CD4-positive, CD25-positive, alpha-beta regulatory T cell (primary cell): ENCODE results near the gene PUM1. TPM values are rescaled to one million over a fixed set of nuclear protein-coding genes. Genes with fewer than 3 reads are reported as not detected.

ENCODE experiments used
- ATAC-seq, 2 donors: fragments of 150-1000 bp; cut with Tn5 transposase; one replicate each; pipeline ENCODE4 v1.10.0; 2021; ENCODE audit warnings: low read depth in 2 of 2, moderate number of reproducible peaks in 2 of 2, moderate library complexity in 1 of 2
- DNase-seq, 3 donors: peaks; one replicate each; pipeline versions ENCODE4 v3.0.0 to v3.0.0-alpha.2; 2012 to 2022; ENCODE audit warnings: mixed read lengths in 1 of 3
- H3K27ac ChIP-seq: one replicate; pipeline ENCODE4 v1.7.0; 2013; ENCODE audit warnings: mild to moderate bottlenecking, low read length; ENCODE audit not compliant: insufficient read depth, poor library complexity, severe bottlenecking
- H3K27me3 ChIP-seq: one replicate; pipeline ENCODE4 v1.7.0; 2013; ENCODE audit warnings: low read length; ENCODE audit not compliant: control insufficient read depth, insufficient read depth
- H3K36me3 ChIP-seq: one replicate; pipeline ENCODE4 v1.7.0; 2013; ENCODE audit warnings: mild to moderate bottlenecking, low read length, moderate library complexity; ENCODE audit not compliant: control insufficient read depth, insufficient read depth
- H3K4me1 ChIP-seq: 2 replicates; pipeline ENCODE4 v1.7.0; 2013; ENCODE audit warnings: mild to moderate bottlenecking, low read length; ENCODE audit not compliant: insufficient read depth, control insufficient read depth, poor library complexity, severe bottlenecking
- H3K4me3 ChIP-seq: one replicate; pipeline ENCODE4 v1.7.0; 2013; ENCODE audit warnings: low read depth, mild to moderate bottlenecking, low read length, moderate library complexity
- H3K9me3 ChIP-seq, 2 experiments: 1 replicate in 1 of 2; 2 replicates in 1 of 2; pipeline ENCODE4 v1.7.0; 2013; ENCODE audit warnings: low read length in 2 of 2, mild to moderate bottlenecking in 1 of 2, moderate library complexity in 1 of 2; ENCODE audit not compliant: control insufficient read depth in 2 of 2
- H3K27ac Mint-ChIP-seq, 3 donors: one replicate each; pipeline ENCODE4 v1.8.0; 2020 to 2022; ENCODE audit warnings: mild to moderate bottlenecking in 3 of 3, mixed read lengths in 3 of 3, moderate library complexity in 2 of 3
- H3K27me3 Mint-ChIP-seq: one replicate; pipeline ENCODE4 v1.8.0; 2022; ENCODE audit warnings: mild to moderate bottlenecking, mixed read lengths
- H3K36me3 Mint-ChIP-seq: one replicate; pipeline ENCODE4 v1.8.0; 2020; ENCODE audit warnings: mixed read lengths
- H3K4me1 Mint-ChIP-seq, 4 donors: one replicate each; pipeline ENCODE4 v1.8.0; 2020 to 2022; ENCODE audit warnings: mixed read lengths in 4 of 4, mild to moderate bottlenecking in 1 of 4
- H3K4me3 Mint-ChIP-seq, 4 donors: one replicate each; pipeline ENCODE4 v1.8.0; 2020 to 2022; ENCODE audit warnings: mild to moderate bottlenecking in 4 of 4, mixed read lengths in 4 of 4, moderate library complexity in 3 of 4
- H3K9me3 Mint-ChIP-seq, 7 donors: one replicate each; pipeline ENCODE4 v1.8.0; 2020 to 2022; ENCODE audit warnings: mixed read lengths in 7 of 7, mild to moderate bottlenecking in 3 of 7, moderate library complexity in 2 of 7
- polyA plus RNA-seq, 4 donors: library from polyadenylated mRNA; unstranded; fragments of 300-500 nt; fragmentation: Illumina TruSeq; gene quantifications; one replicate each; pipeline ENCODE4 v1.2.3, GENCODE V29; 2021
- total RNA-seq: library from RNA; stranded (reverse); gene quantifications from one replicate; pipeline ENCODE4 v1.2.3, GENCODE V29; 2022

PUM1 gene
- total and polyA plus RNA-seq, 5 donors from 2014 or later = 108 to 283 (median 136) TPM

DNA sequence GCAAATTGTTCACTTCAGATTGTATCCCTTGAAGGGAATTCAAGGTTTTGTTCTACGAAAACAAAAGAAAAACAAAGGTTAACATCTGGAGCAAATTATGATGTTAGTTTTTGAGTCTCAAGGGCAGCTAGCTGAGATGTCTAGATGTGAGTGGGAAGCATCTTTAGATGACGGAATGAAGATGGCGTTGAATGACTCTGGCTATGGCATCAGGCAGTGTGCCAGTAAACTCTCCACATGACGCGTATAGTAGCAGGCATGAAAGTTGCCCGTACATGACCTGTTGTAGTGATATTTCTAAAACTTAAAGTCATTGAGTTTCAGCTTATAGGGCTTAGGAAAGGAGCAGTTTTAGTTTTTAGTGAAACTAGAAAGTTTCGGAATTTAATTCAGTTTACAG, 144.7 kb downstream of the PUM1 start:
- Histone ChIP-seq H3K27me3 (no peaks in the 10 kb centered on the region), H3K27ac (no peak overlapping the region), H3K4me1 (no peaks in the 10 kb centered on the region), H3K4me3 (no peak overlapping the region), H3K36me3 (no peaks in the 10 kb centered on the region), H3K9me3 (no peaks in the 10 kb centered on the region)
- ATAC-seq (no peak), DNase-seq (no peak)
- Mint-ChIP-seq H3K36me3 (no peaks in the 10 kb centered on the region), H3K9me3 (peaks cover 0 to 1% (median 0%) of the 10 kb centered on the region in 7 donors), H3K27me3 (peaks cover 18% of the 10 kb centered on the region), H3K4me1 (no peaks in the 10 kb centered on the region), H3K27ac (no peak overlapping the region), H3K4me3 (no peak overlapping the region)

DNA sequence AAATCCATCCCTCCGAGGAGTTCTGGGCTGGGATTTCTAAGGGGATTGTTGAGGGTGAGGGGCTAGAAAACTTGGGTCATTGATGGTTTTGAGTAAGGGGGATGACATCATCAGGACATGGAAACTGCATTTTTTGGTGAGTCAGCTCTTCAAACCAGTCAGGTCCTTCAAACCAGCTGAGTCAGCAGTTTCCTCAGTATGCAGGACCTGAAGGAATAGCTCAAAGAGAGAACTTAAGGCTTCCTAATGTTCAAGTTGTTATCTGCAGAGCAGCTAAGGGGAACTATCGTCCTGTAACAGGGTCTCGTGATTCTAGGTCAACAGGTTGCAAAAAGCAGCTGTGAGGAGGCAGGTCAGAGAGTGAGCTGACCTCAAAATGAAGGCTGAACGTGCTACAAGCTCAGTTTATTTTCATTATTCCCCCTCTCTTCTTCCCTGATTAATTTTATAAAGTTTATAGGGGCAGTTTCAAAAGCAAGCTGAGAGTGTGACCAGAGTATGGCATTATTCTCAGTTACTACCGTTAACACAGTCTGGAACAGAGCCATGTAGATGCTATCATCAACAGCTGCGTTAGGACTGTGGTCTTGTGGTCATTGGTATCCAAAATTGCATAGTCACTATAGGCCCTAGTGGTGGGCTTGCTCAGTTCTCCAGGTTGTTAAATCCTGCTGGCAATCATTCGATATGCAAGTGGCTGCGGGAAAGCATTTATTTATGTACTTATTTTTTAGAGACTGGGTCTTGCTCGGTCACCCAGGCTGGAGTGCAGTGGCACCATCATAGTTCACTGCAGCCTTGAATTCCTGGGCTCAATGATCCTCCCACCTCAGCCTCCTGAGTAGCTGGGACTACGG, 146.3 kb downstream of the PUM1 start:
- H3K4me3 Mint-ChIP-seq = no peak overlapping the region

DNA sequence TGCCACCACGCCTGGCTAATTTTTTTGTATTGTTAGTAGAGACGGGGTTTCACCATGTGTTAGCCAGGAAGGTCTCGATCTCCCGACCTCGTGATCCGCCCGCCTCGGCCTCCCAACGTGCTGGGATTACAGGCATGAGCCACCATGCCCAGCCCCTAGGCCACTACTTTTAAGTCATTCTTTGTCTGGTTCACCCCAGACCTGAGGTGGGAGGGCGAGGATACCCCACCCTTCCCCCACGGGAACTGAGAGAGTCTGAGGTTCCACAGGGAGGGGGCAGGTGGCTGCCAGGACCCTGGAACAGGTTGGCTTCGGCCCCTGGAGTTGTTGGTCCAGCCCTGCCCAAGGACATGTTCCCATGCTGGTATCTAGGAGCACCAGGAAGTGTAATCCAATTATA, 149.2 kb downstream of the PUM1 start:
- Histone ChIP-seq H3K27ac (no peak overlapping the region), H3K9me3 (no peaks in the 10 kb centered on the region), H3K36me3 (no peaks in the 10 kb centered on the region), H3K4me3 (no peak overlapping the region), H3K27me3 (no peaks in the 10 kb centered on the region), H3K4me1 (no peaks in the 10 kb centered on the region)
- ATAC-seq (no peak), DNase-seq (no peak)
- Mint-ChIP-seq H3K36me3 (no peaks in the 10 kb centered on the region), H3K27ac (peak overlapping the region in 1 of 3 donors; percentile 32), H3K27me3 (peaks cover 15% of the 10 kb centered on the region), H3K4me3 (no peak overlapping the region), H3K4me1 (no peaks in the 10 kb centered on the region), H3K9me3 (peaks cover 0 to 1% (median 0%) of the 10 kb centered on the region in 7 donors)

More for the DNA sequence above, 146.3 kb downstream of the PUM1 start:
- Mint-ChIP-seq H3K27me3 (peaks cover 10% of the 10 kb centered on the region), H3K4me1 (no peaks in the 10 kb centered on the region), H3K9me3 (peaks cover 0 to 1% (median 0%) of the 10 kb centered on the region in 7 donors), H3K36me3 (no peaks in the 10 kb centered on the region), H3K27ac (no peak overlapping the region)
- no peaks in the 10 kb centered on the region for H3K36me3 ChIP-seq
- no peaks in the 10 kb centered on the region for H3K9me3 ChIP-seq
- no peaks in the 10 kb centered on the region for H3K27me3 ChIP-seq
- H3K4me3 ChIP-seq = no peak overlapping the region
- DNase-seq (no peak), ATAC-seq (no peak)
- no peaks in the 10 kb centered on the region for H3K4me1 ChIP-seq
- H3K27ac ChIP-seq = no peak overlapping the region

DNA sequence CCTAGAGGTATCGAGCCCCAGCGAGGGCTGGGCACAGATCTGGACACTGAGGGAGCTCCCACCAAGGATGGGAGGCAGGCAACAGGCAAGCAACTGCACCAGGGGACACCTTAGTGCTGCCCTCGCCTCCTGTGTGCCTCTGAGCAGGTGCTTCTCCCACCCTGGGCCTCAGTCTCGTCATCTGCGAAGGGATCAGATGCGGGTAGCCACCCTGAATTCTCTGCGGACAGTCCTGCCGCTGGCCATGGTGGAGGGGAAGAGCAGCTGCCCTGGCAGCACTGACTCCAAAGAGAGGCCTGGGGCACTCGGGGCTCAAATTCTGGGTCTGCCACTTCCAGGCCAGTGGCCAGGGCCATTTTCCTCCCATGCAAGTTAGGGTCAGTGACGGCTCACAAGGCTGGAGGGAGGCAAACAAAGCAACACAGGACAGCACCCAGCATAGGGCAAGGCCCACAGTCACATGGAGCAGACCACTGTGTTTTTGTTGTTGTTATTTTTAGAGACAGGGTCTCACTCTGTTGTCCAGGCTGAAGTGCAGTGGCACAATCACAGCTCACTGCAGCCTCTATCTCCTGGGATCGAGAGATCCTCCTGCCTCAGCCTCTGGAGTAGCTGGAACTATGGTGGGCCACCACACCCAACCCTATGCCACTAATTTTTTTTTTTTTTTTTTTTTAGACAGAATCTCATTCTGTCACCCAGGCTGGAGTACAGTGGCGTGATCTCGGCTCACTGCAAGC, 149.9 kb downstream of the PUM1 start:
- no peak overlapping the region for H3K27ac Mint-ChIP-seq

DNA sequence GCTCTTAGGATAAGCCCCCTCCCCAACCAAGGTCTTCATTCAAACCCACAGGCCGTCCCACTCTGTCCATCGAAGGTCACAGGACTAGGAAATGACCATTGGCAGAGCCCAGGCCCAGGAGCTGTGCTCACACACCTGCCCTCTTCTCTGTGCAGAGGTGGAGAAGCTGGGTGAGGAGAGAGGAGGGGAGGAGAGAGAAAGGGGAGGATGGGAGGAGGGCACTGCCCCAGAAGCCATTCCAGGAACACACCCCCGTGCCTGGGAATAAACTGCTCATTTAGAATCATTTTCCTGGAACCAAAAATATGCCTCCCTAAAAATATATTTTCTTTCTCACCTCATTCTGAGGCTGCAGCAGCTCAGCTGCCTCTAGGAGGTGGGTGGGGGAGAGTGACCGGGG, 150.6 kb downstream of the PUM1 start:
- H3K4me1 Mint-ChIP-seq = peaks cover 0 to 3% (median 1%) of the 10 kb centered on the region in 4 donors
- no peak overlapping the region for H3K27ac Mint-ChIP-seq
- Histone ChIP-seq H3K36me3 (no peaks in the 10 kb centered on the region), H3K27ac (no peak overlapping the region), H3K9me3 (no peaks in the 10 kb centered on the region), H3K27me3 (peaks cover 3% of the 10 kb centered on the region), H3K4me3 (no peak overlapping the region), H3K4me1 (no peaks in the 10 kb centered on the region)
- peak in 1 of 2 donors; percentile 22 for ATAC-seq
- H3K4me3 Mint-ChIP-seq = no peak overlapping the region
- H3K9me3 Mint-ChIP-seq = peaks cover 0 to 1% (median 0%) of the 10 kb centered on the region in 7 donors
- H3K27me3 Mint-ChIP-seq = peaks cover 15% of the 10 kb centered on the region
- no peak for DNase-seq
- H3K36me3 Mint-ChIP-seq = no peaks in the 10 kb centered on the region

More for the DNA sequence above, 149.9 kb downstream of the PUM1 start:
- Histone ChIP-seq H3K27me3 (peaks cover under 1% of the 10 kb centered on the region), H3K27ac (no peak overlapping the region), H3K4me3 (no peak overlapping the region), H3K36me3 (no peaks in the 10 kb centered on the region), H3K4me1 (no peaks in the 10 kb centered on the region), H3K9me3 (no peaks in the 10 kb centered on the region)
- DNase-seq = no peak
- Mint-ChIP-seq H3K4me3 (no peak overlapping the region), H3K27me3 (peaks cover 15% of the 10 kb centered on the region), H3K36me3 (no peaks in the 10 kb centered on the region), H3K4me1 (peaks cover 0 to 3% (median 0%) of the 10 kb centered on the region in 4 donors), H3K9me3 (peaks cover 0 to 1% (median 0%) of the 10 kb centered on the region in 7 donors)
- ATAC-seq = no peak

DNA sequence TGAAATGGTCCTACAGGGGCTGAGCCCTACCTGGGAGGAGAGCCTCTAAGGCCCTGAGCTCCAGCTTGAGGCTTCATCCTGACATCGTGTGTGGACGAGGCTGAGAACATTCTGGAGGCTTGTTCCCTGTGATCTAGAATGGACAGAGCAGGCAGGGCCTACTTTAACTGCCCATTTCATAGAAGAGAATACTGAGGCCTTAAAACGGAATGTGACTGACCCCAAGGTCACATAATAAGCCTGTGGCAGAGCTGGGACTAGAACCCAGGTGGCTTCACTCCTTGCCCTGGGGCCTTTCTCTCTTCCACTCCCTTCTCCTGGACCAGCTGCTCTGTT, 151.0 kb downstream of the PUM1 start:
- Mint-ChIP-seq H3K27me3 (peaks cover 16% of the 10 kb centered on the region), H3K9me3 (peaks cover 0 to 1% (median 0%) of the 10 kb centered on the region in 7 donors), H3K4me1 (peaks cover 0 to 6% (median 2%) of the 10 kb centered on the region in 4 donors), H3K27ac (no peak overlapping the region), H3K4me3 (no peak overlapping the region), H3K36me3 (no peaks in the 10 kb centered on the region)
- Histone ChIP-seq H3K4me3 (no peak overlapping the region), H3K9me3 (no peaks in the 10 kb centered on the region), H3K36me3 (no peaks in the 10 kb centered on the region), H3K27me3 (peaks cover 3% of the 10 kb centered on the region), H3K27ac (no peak overlapping the region), H3K4me1 (no peaks in the 10 kb centered on the region)
- no peak for DNase-seq
- ATAC-seq = no peak

DNA sequence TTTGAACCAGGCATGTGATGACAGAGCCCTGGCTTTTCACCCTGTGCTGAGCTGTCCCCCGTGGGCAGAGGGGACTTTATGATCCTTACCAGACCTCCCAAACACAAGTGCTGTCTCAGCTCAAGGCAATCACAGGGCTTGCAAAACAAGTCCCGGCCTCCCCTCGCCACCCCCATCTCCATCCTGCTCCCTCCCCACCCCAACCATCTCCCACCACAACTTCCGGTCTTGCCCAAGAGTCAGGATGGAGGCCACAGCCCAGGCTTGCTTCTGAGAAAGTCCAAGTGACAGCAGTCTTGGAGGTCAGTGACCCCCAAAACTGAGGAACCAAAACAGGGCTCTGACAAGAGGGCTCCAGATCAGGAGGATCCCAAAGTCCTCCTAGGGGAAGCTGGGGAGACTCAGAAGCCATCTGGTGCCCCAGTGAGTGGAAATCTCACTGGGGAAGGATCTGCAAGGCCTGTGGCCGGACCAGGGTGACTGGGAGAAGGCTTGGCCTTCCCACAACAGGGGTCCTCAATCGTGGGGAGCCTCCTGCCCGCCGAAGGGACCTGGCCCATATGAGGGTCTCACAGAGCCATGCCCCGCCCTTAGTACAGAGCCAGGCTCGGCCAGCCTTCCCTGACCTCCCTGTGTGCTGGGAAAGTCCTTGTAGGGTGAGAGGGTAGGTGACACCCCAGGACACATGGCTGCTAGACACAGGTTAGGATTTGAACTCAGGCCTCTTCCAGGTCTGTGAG, 152.4 kb downstream of the PUM1 start:
- Mint-ChIP-seq H3K4me3 (no peak overlapping the region), H3K9me3 (peaks cover 0 to 4% (median 0%) of the 10 kb centered on the region in 7 donors), H3K27ac (peak overlapping the region in 2 of 3 donors; percentile 42 to 49), H3K36me3 (no peaks in the 10 kb centered on the region), H3K27me3 (peaks cover 19% of the 10 kb centered on the region), H3K4me1 (peaks cover 0 to 13% (median 3%) of the 10 kb centered on the region in 4 donors)
- Histone ChIP-seq H3K4me1 (peaks cover 6% of the 10 kb centered on the region), H3K4me3 (no peak overlapping the region), H3K27ac (no peak overlapping the region), H3K27me3 (peaks cover 3% of the 10 kb centered on the region), H3K36me3 (no peaks in the 10 kb centered on the region), H3K9me3 (no peaks in the 10 kb centered on the region)
- ATAC-seq (no peak), DNase-seq (peak in 1 of 3 donors; percentile 27)
